Measurements from ENCODE around the gene RNPEPL1.

DNA sequence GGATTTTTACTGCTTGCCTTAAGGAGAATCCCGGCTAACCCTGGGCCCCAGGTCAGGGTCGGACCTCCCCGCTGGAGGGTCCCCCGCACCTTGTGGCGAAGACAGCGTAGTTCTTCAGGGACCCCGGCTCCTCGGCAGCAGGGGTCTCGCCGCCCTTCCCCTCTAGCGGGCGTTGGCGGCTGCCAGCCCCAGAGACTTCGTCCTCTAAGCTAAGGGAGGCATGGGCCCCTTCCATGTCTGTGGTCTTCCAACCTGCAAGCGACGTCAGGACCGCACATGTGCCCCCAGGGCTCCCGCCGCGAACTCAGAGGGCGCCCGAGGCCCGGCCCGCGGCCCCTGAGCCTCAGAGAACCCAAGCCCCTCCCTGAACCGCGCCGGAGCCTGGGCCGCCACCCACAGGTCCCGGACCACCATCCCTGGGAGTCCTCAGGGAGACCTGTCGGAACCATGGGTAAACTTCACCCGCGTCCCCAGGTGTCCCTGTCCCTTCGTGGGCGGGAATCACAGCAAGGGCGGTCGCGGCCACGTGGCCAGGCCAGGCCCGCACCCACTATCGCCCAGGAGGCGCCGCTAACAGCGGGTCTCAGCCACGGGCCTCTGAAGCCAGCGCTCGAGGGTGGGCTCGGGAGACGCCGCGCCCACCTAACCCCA lies 11.1 kb upstream of the RNPEPL1 start:
- TF ChIP-seq, protein P1, sequence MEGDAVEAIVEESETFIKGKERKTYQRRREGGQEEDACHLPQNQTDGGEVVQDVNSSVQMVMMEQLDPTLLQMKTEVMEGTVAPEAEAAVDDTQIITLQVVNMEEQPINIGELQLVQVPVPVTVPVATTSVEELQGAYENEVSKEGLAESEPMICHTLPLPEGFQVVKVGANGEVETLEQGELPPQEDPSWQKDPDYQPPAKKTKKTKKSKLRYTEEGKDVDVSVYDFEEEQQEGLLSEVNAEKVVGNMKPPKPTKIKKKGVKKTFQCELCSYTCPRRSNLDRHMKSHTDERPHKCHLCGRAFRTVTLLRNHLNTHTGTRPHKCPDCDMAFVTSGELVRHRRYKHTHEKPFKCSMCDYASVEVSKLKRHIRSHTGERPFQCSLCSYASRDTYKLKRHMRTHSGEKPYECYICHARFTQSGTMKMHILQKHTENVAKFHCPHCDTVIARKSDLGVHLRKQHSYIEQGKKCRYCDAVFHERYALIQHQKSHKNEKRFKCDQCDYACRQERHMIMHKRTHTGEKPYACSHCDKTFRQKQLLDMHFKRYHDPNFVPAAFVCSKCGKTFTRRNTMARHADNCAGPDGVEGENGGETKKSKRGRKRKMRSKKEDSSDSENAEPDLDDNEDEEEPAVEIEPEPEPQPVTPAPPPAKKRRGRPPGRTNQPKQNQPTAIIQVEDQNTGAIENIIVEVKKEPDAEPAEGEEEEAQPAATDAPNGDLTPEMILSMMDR (IDR thresholded peaks at IDR 0.05; ENCODE audit: insufficient read depth, low read length, poor library complexity, severe bottlenecking): peak; percentile 1
- TF ChIP-seq EZH2phosphoT487 (conservative IDR thresholded peaks at IDR 0.05; ENCODE audit: low read length): no peak
